Stimulated activated CD4-positive, alpha-beta T cell treated with anti-CD3 and anti-CD28 coated beads, Interleukin-1b, Interleukin-23, amount 100 ng/mL, for 1 hour (primary cell): ENCODE data around the gene FPR1.

Source experiments
- DNase-seq, 2 donors: peaks; one replicate each; pipeline ENCODE4 v3.0.0-alpha.2; 2020; ENCODE audit warnings: low read depth in 2 of 2

The FPR1 gene

GRCh38 chr19:51751655-51752054 is at the start of gene FPR1:
Gene FPR1 (minus strand): TSS chr19:51751878. CDS start chr19:51746994, 4,884 bp downstream.
- DNase-seq, result no peak

GRCh38 chr19:51800473-51801244 is 49.0 kb upstream of the FPR1 start:
- DNase-seq, result no peak

GRCh38 chr19:51799774-51800472 is 48.2 kb upstream of the FPR1 start:
- DNase-seq, result no peak

GRCh38 chr19:51799034-51799773 is 47.5 kb upstream of the FPR1 start:
- no peak for DNase-seq

- DNase-seq, result no peak
Measured at GRCh38 chr19:51798062-51798461, 46.4 kb upstream of the FPR1 start.

GRCh38 chr19:51797480-51797879 is 45.8 kb upstream of the FPR1 start:
- DNase-seq, result no peak

GRCh38 chr19:51796195-51796679 is 44.6 kb upstream of the FPR1 start:
- no peak for DNase-seq

- DNase-seq, result no peak
Measured at GRCh38 chr19:51794885-51795490, 43.3 kb upstream of the FPR1 start, which contains the start of gene FPR3. Gene FPR3 (plus strand): TSS chr19:51795157. CDS start chr19:51823749, 28,592 bp downstream.

- DNase-seq, result no peak
Measured at GRCh38 chr19:51793994-51794393, 42.3 kb upstream of the FPR1 start.

GRCh38 chr19:51792932-51793331 is 41.3 kb upstream of the FPR1 start:
- DNase-seq, result no peak

- DNase-seq, result no peak
Measured at GRCh38 chr19:51789061-51789795, 37.5 kb upstream of the FPR1 start.

GRCh38 chr19:51788029-51788428 is 36.4 kb upstream of the FPR1 start:
- DNase-seq, result no peak

- no peak for DNase-seq
Measured at GRCh38 chr19:51786646-51787494, 35.2 kb upstream of the FPR1 start.

GRCh38 chr19:51784922-51785690 is 33.4 kb upstream of the FPR1 start:
- DNase-seq, result peak in 1 of 2 donors; percentile 14

GRCh38 chr19:51784109-51784785 is 32.6 kb upstream of the FPR1 start:
- DNase-seq, result no peak

- no peak for DNase-seq
Measured at GRCh38 chr19:51783372-51783771, 31.7 kb upstream of the FPR1 start.

GRCh38 chr19:51781999-51782398 is 30.3 kb upstream of the FPR1 start:
- no peak for DNase-seq

GRCh38 chr19:51780270-51780669 is 28.6 kb upstream of the FPR1 start:
- DNase-seq, result no peak

GRCh38 chr19:51779703-51780102 is 28.0 kb upstream of the FPR1 start:
- no peak for DNase-seq
